ENCODE data around the gene FOSL2. TPM values are rescaled to one million over a fixed set of nuclear protein-coding genes. Genes with fewer than 3 reads are reported as not detected.

FOSL2 gene
- total and polyA plus RNA-seq, 2 experiments from 2014 or later = 0.60 to 4.3 TPM

DNA sequence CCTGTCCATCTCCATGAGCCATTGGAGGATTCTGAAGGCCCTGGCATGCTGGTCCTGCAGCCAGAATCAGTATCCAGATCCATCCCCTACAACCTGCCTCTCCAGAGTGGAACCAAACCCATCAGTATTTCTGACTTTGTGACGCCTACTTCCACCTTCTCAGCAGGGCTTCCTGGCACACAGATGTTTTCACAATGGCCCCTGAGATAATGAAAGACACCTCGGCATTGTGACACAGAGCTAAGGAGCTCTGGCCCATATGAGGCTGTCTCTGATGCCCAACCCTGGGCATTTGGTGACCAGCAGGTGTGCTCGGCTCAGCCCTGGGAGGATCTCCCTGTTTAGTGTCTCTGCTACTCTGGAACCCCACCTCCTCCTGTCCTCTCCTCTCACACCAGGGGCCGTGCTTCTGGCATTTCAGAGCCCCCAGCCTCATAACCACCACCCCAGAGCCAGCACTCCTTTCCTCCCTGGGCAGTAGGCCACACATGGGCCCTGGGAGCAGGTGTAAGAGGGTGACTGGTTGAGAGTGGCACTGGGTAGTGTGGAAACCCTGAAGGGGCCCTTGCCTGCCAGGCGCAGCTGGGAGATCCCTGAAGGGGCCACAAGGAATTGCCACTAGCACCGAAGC is 38.2 kb downstream of the FOSL2 start (continued):
- TF ChIP-seq, protein P1, sequence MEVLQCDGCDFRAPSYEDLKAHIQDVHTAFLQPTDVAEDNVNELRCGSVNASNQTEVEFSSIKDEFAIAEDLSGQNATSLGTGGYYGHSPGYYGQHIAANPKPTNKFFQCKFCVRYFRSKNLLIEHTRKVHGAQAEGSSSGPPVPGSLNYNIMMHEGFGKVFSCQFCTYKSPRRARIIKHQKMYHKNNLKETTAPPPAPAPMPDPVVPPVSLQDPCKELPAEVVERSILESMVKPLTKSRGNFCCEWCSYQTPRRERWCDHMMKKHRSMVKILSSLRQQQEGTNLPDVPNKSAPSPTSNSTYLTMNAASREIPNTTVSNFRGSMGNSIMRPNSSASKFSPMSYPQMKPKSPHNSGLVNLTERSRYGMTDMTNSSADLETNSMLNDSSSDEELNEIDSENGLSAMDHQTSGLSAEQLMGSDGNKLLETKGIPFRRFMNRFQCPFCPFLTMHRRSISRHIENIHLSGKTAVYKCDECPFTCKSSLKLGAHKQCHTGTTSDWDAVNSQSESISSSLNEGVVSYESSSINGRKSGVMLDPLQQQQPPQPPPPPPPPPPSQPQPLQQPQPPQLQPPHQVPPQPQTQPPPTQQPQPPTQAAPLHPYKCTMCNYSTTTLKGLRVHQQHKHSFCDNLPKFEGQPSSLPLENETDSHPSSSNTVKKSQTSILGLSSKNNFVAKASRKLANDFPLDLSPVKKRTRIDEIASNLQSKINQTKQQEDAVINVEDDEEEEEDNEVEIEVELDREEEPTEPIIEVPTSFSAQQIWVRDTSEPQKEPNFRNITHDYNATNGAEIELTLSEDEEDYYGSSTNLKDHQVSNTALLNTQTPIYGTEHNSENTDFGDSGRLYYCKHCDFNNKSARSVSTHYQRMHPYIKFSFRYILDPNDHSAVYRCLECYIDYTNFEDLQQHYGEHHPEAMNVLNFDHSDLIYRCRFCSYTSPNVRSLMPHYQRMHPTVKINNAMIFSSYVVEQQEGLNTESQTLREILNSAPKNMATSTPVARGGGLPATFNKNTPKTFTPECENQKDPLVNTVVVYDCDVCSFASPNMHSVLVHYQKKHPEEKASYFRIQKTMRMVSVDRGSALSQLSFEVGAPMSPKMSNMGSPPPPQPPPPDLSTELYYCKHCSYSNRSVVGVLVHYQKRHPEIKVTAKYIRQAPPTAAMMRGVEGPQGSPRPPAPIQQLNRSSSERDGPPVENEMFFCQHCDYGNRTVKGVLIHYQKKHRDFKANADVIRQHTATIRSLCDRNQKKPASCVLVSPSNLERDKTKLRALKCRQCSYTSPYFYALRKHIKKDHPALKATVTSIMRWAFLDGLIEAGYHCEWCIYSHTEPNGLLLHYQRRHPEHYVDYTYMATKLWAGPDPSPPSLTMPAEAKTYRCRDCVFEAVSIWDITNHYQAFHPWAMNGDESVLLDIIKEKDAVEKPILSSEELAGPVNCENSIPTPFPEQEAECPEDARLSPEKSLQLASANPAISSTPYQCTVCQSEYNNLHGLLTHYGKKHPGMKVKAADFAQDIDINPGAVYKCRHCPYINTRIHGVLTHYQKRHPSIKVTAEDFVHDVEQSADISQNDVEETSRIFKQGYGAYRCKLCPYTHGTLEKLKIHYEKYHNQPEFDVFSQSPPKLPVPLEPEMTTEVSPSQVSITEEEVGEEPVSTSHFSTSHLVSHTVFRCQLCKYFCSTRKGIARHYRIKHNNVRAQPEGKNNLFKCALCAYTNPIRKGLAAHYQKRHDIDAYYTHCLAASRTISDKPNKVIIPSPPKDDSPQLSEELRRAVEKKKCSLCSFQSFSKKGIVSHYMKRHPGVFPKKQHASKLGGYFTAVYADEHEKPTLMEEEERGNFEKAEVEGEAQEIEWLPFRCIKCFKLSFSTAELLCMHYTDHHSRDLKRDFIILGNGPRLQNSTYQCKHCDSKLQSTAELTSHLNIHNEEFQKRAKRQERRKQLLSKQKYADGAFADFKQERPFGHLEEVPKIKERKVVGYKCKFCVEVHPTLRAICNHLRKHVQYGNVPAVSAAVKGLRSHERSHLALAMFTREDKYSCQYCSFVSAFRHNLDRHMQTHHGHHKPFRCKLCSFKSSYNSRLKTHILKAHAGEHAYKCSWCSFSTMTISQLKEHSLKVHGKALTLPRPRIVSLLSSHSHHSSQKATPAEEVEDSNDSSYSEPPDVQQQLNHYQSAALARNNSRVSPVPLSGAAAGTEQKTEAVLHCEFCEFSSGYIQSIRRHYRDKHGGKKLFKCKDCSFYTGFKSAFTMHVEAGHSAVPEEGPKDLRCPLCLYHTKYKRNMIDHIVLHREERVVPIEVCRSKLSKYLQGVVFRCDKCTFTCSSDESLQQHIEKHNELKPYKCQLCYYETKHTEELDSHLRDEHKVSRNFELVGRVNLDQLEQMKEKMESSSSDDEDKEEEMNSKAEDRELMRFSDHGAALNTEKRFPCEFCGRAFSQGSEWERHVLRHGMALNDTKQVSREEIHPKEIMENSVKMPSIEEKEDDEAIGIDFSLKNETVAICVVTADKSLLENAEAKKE (CRISPR knock-in tag; IDR thresholded peaks at IDR 0.05) = no peak

DNA sequence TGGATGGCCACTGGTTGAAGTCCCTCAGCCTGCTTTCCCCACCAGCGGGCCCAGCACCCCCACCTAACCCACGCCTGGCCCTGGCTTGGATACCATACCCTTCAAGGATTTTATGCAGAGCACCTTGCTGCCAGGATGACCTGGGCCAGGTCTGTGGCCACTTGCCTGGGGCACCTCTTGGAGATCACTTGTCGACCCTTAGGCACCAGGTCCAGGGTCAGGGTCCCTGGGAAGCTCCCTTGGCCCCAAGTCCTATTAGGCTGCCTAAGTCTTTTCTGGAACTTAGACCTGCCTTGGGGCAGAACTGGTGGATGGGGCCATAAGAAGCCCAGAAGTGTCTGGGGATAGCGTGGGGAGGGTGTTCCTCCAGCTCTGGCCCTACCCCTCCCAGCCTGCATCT is 39.1 kb downstream of the FOSL2 start:
- no peak for TF ChIP-seq JUNB (IDR thresholded peaks at IDR 0.05; ENCODE audit: unreplicated experiment)
- TF ChIP-seq EZH2phosphoT487 (IDR thresholded peaks at IDR 0.05; ENCODE audit: unreplicated experiment) = no peak
- Histone ChIP-seq H3F3A (replicated peaks; ENCODE audit: low read depth) (no peaks in the 10 kb centered on the region), H2AFZ (no peak overlapping the region), H3K27me3 (ENCODE audit: insufficient read depth) (no peaks in the 10 kb centered on the region), H3K9me2 (ENCODE audit: insufficient read depth) (no peaks in the 10 kb centered on the region), H3K4me1 (ENCODE audit: insufficient read depth) (no peaks in the 10 kb centered on the region), H3K27ac (ENCODE audit: low read depth) (no peak overlapping the region), H3K4me3 (no peak overlapping the region), H4K20me1 (replicated peaks; ENCODE audit: insufficient read depth) (no peaks in the 10 kb centered on the region), H3K4me2 (no peak overlapping the region), H3K36me3 (ENCODE audit: insufficient read depth) (no peaks in the 10 kb centered on the region), H3K79me2 (replicated peaks; ENCODE audit: insufficient read depth) (no peaks in the 10 kb centered on the region)
- peaks cover 2% of the 10 kb centered on the region for H3K27me3 Mint-ChIP-seq (ENCODE audit: insufficient read depth, low read depth, poor library complexity)
- peaks cover 3% of the 10 kb centered on the region; the same call in 2 of the 3 replicates for H3K4me1 Mint-ChIP-seq
- no peak for ATAC-seq
- DNase-seq (ENCODE audit: low spot score) = no peak
- H3K27ac Mint-ChIP-seq = no peak overlapping the region
- no peaks in the 10 kb centered on the region for H3K36me3 Mint-ChIP-seq (ENCODE audit: low read depth)
- no peak overlapping the region for H3K4me3 Mint-ChIP-seq
- peaks cover 16% of the 10 kb centered on the region; the same call in 2 of the 3 replicates for H3K9me3 Mint-ChIP-seq

DNA sequence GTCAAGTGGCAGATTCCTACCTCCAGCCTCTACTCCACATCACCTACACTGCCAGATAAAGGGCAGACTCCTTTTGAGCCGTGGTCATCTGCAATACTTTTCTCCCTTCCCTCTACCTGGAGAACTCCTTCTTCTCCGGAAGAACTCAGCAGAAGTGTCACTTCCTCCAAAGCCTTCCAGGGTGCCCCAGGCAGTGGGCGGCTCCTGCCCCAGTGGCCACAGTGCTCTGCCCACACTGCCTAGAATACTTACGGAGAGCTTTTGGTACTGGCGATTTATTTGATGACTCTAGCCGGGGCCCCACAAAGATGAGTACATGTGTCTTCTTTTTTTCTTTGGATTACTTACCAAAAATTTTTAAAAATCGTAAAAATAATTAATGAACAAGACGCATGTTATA is 39.7 kb downstream of the FOSL2 start:
- no peaks in the 10 kb centered on the region for H3K79me2 ChIP-seq (replicated peaks; ENCODE audit: insufficient read depth)
- no peak for TF ChIP-seq ZNF114 (CRISPR knock-in tag; IDR thresholded peaks at IDR 0.05)
- TF ChIP-seq, protein P1 (CRISPR knock-in tag; IDR thresholded peaks at IDR 0.05) = no peak

More for the DNA sequence above, 39.7 kb downstream of the FOSL2 start:
- H3K27ac Mint-ChIP-seq = no peak overlapping the region
- Histone ChIP-seq H3K4me1 (ENCODE audit: insufficient read depth) (no peaks in the 10 kb centered on the region), H3K4me2 (no peak overlapping the region), H3K4me3 (no peak overlapping the region), H3K36me3 (ENCODE audit: insufficient read depth) (no peaks in the 10 kb centered on the region), H3F3A (replicated peaks; ENCODE audit: low read depth) (no peaks in the 10 kb centered on the region), H4K20me1 (replicated peaks; ENCODE audit: insufficient read depth) (no peaks in the 10 kb centered on the region), H2AFZ (no peak overlapping the region), H3K9me2 (ENCODE audit: insufficient read depth) (no peaks in the 10 kb centered on the region), H3K27ac (ENCODE audit: low read depth) (no peak overlapping the region), H3K27me3 (ENCODE audit: insufficient read depth) (no peaks in the 10 kb centered on the region)
- H3K27me3 Mint-ChIP-seq (ENCODE audit: insufficient read depth, low read depth, poor library complexity) = peaks cover 2% of the 10 kb centered on the region
- peaks cover 16% of the 10 kb centered on the region; the same call in 2 of the 3 replicates for H3K9me3 Mint-ChIP-seq
- no peaks in the 10 kb centered on the region for H3K36me3 Mint-ChIP-seq (ENCODE audit: low read depth)
- no peak overlapping the region for H3K4me3 Mint-ChIP-seq
- DNase-seq (ENCODE audit: low spot score) = no peak
- ATAC-seq = no peak
- H3K4me1 Mint-ChIP-seq = peaks cover 3% of the 10 kb centered on the region; the same call in 2 of the 3 replicates
